ENCODE results near the gene ARFGAP1. TPM values are rescaled to one million over a fixed set of nuclear protein-coding genes. Genes with fewer than 3 reads are reported as not detected.

Gene ARFGAP1
- total RNA-seq, 1 donor from 2014 or later = 93.8 TPM

GRCh38 chr20:63256954-63257353 is 15.7 kb upstream of the ARFGAP1 start:
- Mint-ChIP-seq H3K4me1 (ENCODE audit: low read depth) (no peaks in the 10 kb centered on the region), H3K9me3 (no peaks in the 10 kb centered on the region), H3K4me3 (ENCODE audit: low read depth) (no peak overlapping the region), H3K27me3 (ENCODE audit: low read depth) (peaks cover 36% of the 10 kb centered on the region), H3K36me3 (ENCODE audit: low read depth) (no peaks in the 10 kb centered on the region), H3K27ac (no peak overlapping the region)
- intact Hi-C loops (cut with micrococcal nuclease) = no loop called here
- DNase-seq (ENCODE audit: low spot score) = no peak

GRCh38 chr20:63257629-63258028 is 15.0 kb upstream of the ARFGAP1 start:
- Mint-ChIP-seq H3K4me1 (ENCODE audit: low read depth) (no peaks in the 10 kb centered on the region), H3K27me3 (ENCODE audit: low read depth) (peaks cover 33% of the 10 kb centered on the region), H3K36me3 (ENCODE audit: low read depth) (no peaks in the 10 kb centered on the region)

GRCh38 chr20:63258781-63259180 is 13.8 kb upstream of the ARFGAP1 start:
- no peak for DNase-seq (ENCODE audit: low spot score)
- no peak overlapping the region for H3K27ac Mint-ChIP-seq
- intact Hi-C loops (cut with micrococcal nuclease) = no loop called here

More at GRCh38 chr20:63257629-63258028, 15.0 kb upstream of the ARFGAP1 start:
- intact Hi-C loops (cut with micrococcal nuclease) = no loop called here
- H3K27ac Mint-ChIP-seq = no peak overlapping the region
- DNase-seq (ENCODE audit: low spot score) = no peak
- H3K4me3 Mint-ChIP-seq (ENCODE audit: low read depth) = no peak overlapping the region
- no peaks in the 10 kb centered on the region for H3K9me3 Mint-ChIP-seq

GRCh38 chr20:63259734-63260460 is 12.7 kb upstream of the ARFGAP1 start:
- intact Hi-C loops (cut with micrococcal nuclease) = no loop called here
- H3K36me3 Mint-ChIP-seq (ENCODE audit: low read depth) = no peaks in the 10 kb centered on the region
- no peaks in the 10 kb centered on the region for H3K4me1 Mint-ChIP-seq (ENCODE audit: low read depth)
- no peak overlapping the region for H3K4me3 Mint-ChIP-seq (ENCODE audit: low read depth)
- DNase-seq (ENCODE audit: low spot score) = no peak
- no peak overlapping the region for H3K27ac Mint-ChIP-seq
- H3K9me3 Mint-ChIP-seq = no peaks in the 10 kb centered on the region
- peaks cover 27% of the 10 kb centered on the region for H3K27me3 Mint-ChIP-seq (ENCODE audit: low read depth)

More at GRCh38 chr20:63258781-63259180, 13.8 kb upstream of the ARFGAP1 start:
- H3K27me3 Mint-ChIP-seq (ENCODE audit: low read depth) = peaks cover 24% of the 10 kb centered on the region
- no peaks in the 10 kb centered on the region for H3K4me1 Mint-ChIP-seq (ENCODE audit: low read depth)
- H3K36me3 Mint-ChIP-seq (ENCODE audit: low read depth) = no peaks in the 10 kb centered on the region
- no peaks in the 10 kb centered on the region for H3K9me3 Mint-ChIP-seq
- no peak overlapping the region for H3K4me3 Mint-ChIP-seq (ENCODE audit: low read depth)

- Mint-ChIP-seq H3K4me1 (ENCODE audit: low read depth) (no peaks in the 10 kb centered on the region), H3K27ac (no peak overlapping the region)
Observed at GRCh38 chr20:63260521-63260920, 12.1 kb upstream of the ARFGAP1 start.

GRCh38 chr20:63261060-63261794 is 11.4 kb upstream of the ARFGAP1 start:
- no peak overlapping the region for H3K4me3 Mint-ChIP-seq (ENCODE audit: low read depth)
- DNase-seq (ENCODE audit: low spot score) = no peak
- H3K27ac Mint-ChIP-seq = no peak overlapping the region
- no peaks in the 10 kb centered on the region for H3K36me3 Mint-ChIP-seq (ENCODE audit: low read depth)
- intact Hi-C loops (cut with micrococcal nuclease) = no loop called here
- no peaks in the 10 kb centered on the region for H3K9me3 Mint-ChIP-seq
- H3K4me1 Mint-ChIP-seq (ENCODE audit: low read depth) = no peaks in the 10 kb centered on the region
- peaks cover 16% of the 10 kb centered on the region for H3K27me3 Mint-ChIP-seq (ENCODE audit: low read depth)

More at GRCh38 chr20:63260521-63260920, 12.1 kb upstream of the ARFGAP1 start:
- intact Hi-C loops (cut with micrococcal nuclease) = no loop called here
- Mint-ChIP-seq H3K4me3 (ENCODE audit: low read depth) (no peak overlapping the region), H3K9me3 (no peaks in the 10 kb centered on the region), H3K27me3 (ENCODE audit: low read depth) (peaks cover 21% of the 10 kb centered on the region), H3K36me3 (ENCODE audit: low read depth) (no peaks in the 10 kb centered on the region)
- DNase-seq (ENCODE audit: low spot score) = no peak

- intact Hi-C loops (cut with micrococcal nuclease) = no loop called here
- no peaks in the 10 kb centered on the region for H3K4me1 Mint-ChIP-seq (ENCODE audit: low read depth)
- no peak overlapping the region for H3K4me3 Mint-ChIP-seq (ENCODE audit: low read depth)
- no peaks in the 10 kb centered on the region for H3K36me3 Mint-ChIP-seq (ENCODE audit: low read depth)
- no peak for DNase-seq (ENCODE audit: low spot score)
- peaks cover 9% of the 10 kb centered on the region for H3K27me3 Mint-ChIP-seq (ENCODE audit: low read depth)
- H3K9me3 Mint-ChIP-seq = no peaks in the 10 kb centered on the region
- H3K27ac Mint-ChIP-seq = no peak overlapping the region
Observed at GRCh38 chr20:63261795-63262528, 10.7 kb upstream of the ARFGAP1 start.

GRCh38 chr20:63262836-63263235 is 9.8 kb upstream of the ARFGAP1 start:
- intact Hi-C loops (cut with micrococcal nuclease) = no loop called here
- H3K27ac Mint-ChIP-seq = no peak overlapping the region
- H3K9me3 Mint-ChIP-seq = no peaks in the 10 kb centered on the region
- H3K4me1 Mint-ChIP-seq (ENCODE audit: low read depth) = no peaks in the 10 kb centered on the region
- H3K36me3 Mint-ChIP-seq (ENCODE audit: low read depth) = no peaks in the 10 kb centered on the region
- DNase-seq (ENCODE audit: low spot score) = no peak
- H3K4me3 Mint-ChIP-seq (ENCODE audit: low read depth) = no peak overlapping the region
- H3K27me3 Mint-ChIP-seq (ENCODE audit: low read depth) = peaks cover 8% of the 10 kb centered on the region

GRCh38 chr20:63264000-63264399 is 8.6 kb upstream of the ARFGAP1 start:
- Mint-ChIP-seq H3K36me3 (ENCODE audit: low read depth) (no peaks in the 10 kb centered on the region), H3K27ac (no peak overlapping the region)
- intact Hi-C loops (cut with micrococcal nuclease) = no loop called here

GRCh38 chr20:63264519-63264918 is 8.1 kb upstream of the ARFGAP1 start:
- Mint-ChIP-seq H3K27me3 (ENCODE audit: low read depth) (peaks cover 8% of the 10 kb centered on the region), H3K27ac (no peak overlapping the region), H3K4me3 (ENCODE audit: low read depth) (no peak overlapping the region), H3K9me3 (no peaks in the 10 kb centered on the region), H3K36me3 (ENCODE audit: low read depth) (no peaks in the 10 kb centered on the region), H3K4me1 (ENCODE audit: low read depth) (no peaks in the 10 kb centered on the region)
- intact Hi-C loops (cut with micrococcal nuclease) = no loop called here
- no peak for DNase-seq (ENCODE audit: low spot score)

More at GRCh38 chr20:63264000-63264399, 8.6 kb upstream of the ARFGAP1 start:
- no peak overlapping the region for H3K4me3 Mint-ChIP-seq (ENCODE audit: low read depth)
- H3K27me3 Mint-ChIP-seq (ENCODE audit: low read depth) = peaks cover 8% of the 10 kb centered on the region
- no peaks in the 10 kb centered on the region for H3K4me1 Mint-ChIP-seq (ENCODE audit: low read depth)
- DNase-seq (ENCODE audit: low spot score) = no peak
- H3K9me3 Mint-ChIP-seq = no peaks in the 10 kb centered on the region

- intact Hi-C loops (cut with micrococcal nuclease) = no loop called here
- DNase-seq (ENCODE audit: low spot score) = no peak
- Mint-ChIP-seq H3K4me1 (ENCODE audit: low read depth) (no peaks in the 10 kb centered on the region), H3K9me3 (no peaks in the 10 kb centered on the region), H3K4me3 (ENCODE audit: low read depth) (no peak overlapping the region), H3K27ac (no peak overlapping the region), H3K36me3 (ENCODE audit: low read depth) (no peaks in the 10 kb centered on the region), H3K27me3 (ENCODE audit: low read depth) (peaks cover 8% of the 10 kb centered on the region)
Observed at GRCh38 chr20:63265891-63266515, 6.6 kb upstream of the ARFGAP1 start.

- no peak for DNase-seq (ENCODE audit: low spot score)
- no peak overlapping the region for H3K27ac Mint-ChIP-seq
- peaks cover 5% of the 10 kb centered on the region for H3K4me1 Mint-ChIP-seq (ENCODE audit: low read depth)
- no peaks in the 10 kb centered on the region for H3K9me3 Mint-ChIP-seq
- H3K27me3 Mint-ChIP-seq (ENCODE audit: low read depth) = peaks cover 9% of the 10 kb centered on the region
- H3K36me3 Mint-ChIP-seq (ENCODE audit: low read depth) = no peaks in the 10 kb centered on the region
- H3K4me3 Mint-ChIP-seq (ENCODE audit: low read depth) = no peak overlapping the region
- intact Hi-C loops (cut with micrococcal nuclease) = no loop called here
Observed at GRCh38 chr20:63267691-63268090, 4.9 kb upstream of the ARFGAP1 start.
